ENCODE data around the gene RAPSN. TPM values are rescaled to one million over a fixed set of nuclear protein-coding genes. Genes with fewer than 3 reads are reported as not detected.

Gene RAPSN
- polyA plus RNA-seq (2013, experiment 1 of 2), result not detected
- 0.06 TPM for polyA plus RNA-seq (2013, experiment 2 of 2)

DNA sequence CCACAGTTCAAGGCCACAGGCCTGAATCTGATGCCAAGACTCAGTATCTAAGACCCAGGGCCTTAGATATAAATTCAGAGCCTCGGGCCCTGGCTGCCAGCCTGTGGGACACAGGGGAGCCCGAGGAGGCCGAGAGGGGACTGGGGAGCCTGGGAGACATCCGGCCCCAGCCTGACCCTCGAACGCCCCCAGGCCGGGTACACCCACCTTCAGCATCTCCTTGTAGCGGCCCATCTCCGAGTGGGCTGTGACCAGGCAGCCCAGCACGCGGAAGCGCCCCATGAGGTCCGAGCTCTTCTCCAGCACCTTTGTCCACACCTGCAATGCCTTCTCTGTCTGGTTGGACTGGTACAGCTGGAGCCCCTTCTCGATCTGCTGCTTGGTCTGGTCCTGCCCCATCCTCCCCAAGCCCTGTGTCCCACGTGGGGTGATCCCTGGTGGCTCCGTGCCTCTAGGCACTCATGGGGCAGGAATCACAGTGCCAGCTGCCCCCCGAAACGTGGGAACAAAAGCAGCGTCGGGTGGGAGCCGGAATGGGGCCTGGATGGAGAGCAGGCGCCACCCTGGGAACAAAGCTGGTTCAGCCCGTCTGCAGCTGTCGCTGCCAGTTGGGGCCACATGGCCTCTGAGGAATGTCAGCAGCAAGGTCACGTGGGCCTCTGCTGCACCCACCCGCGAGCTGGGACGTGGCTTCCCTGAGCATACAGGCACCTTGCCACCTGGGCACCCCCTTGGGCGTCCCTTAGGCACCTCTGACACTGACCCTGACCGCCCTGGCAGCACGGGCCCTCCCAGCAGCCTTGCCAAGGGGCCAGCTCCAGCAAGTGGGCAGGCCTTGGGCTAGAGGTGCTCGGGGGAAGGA is at the start of gene RAPSN:
Gene RAPSN (minus strand): TSS at position 571 of the 862 bp plus-strand sequence. CDS start 172 bp downstream, at position 399.
- Histone ChIP-seq H3K4me3 (ENCODE audit: low read length in 2 of 2) (no peak within 1 kb of the TSS), H3K18ac (ENCODE audit: low read length) (peak within 1 kb of the TSS; percentile 57), H3K36me3 (replicated peaks in 1 of 2; ENCODE audit: control insufficient read depth in 2 of 2, insufficient read depth in 2 of 2, low read length in 2 of 2) (no peaks in the 10 kb centered on the region), H3K27ac (replicated peaks; ENCODE audit: low read length) (no peak within 1 kb of the TSS), H2BK120ac (ENCODE audit: low read depth, low read length) (no peak within 1 kb of the TSS), H3K79me1 (ENCODE audit: low read depth, low read length) (no peaks in the 10 kb centered on the region), H3K9me3 (replicated peaks in 1 of 2; ENCODE audit: control insufficient read depth in 2 of 2, insufficient read depth in 1 of 2, low read depth in 1 of 2, low read length in 2 of 2) (no peaks in the 10 kb centered on the region), H4K91ac (ENCODE audit: low read depth, low read length, poor library complexity) (no peak within 1 kb of the TSS), H2AK5ac (ENCODE audit: low read depth, low read length) (peak within 1 kb of the TSS; percentile 89), H2BK12ac (ENCODE audit: low read length) (no peak within 1 kb of the TSS), H3K9ac (ENCODE audit: low read depth, low read length, poor library complexity) (peak within 1 kb of the TSS; percentile 21), H3K4me2 (ENCODE audit: insufficient read depth, low read length, poor library complexity, severe bottlenecking) (no peak within 1 kb of the TSS), H2BK5ac (ENCODE audit: low read length) (peak within 1 kb of the TSS; percentile 11), H3K4me1 (ENCODE audit: control insufficient read depth in 2 of 2, insufficient read depth in 1 of 2, low read depth in 1 of 2, low read length in 2 of 2) (no peaks in the 10 kb centered on the region), H2AFZ (ENCODE audit: low read length) (no peak within 1 kb of the TSS), H3K14ac (ENCODE audit: low read length) (no peak within 1 kb of the TSS), H4K8ac (ENCODE audit: low read depth, low read length) (no peak within 1 kb of the TSS), H3K4ac (ENCODE audit: low read length) (no peak within 1 kb of the TSS), H3K23ac (ENCODE audit: low read depth, low read length, poor library complexity) (peak within 1 kb of the TSS; percentile 55), H3K27me3 (ENCODE audit: control insufficient read depth in 3 of 3, insufficient read depth in 3 of 3, low read depth in 1 of 3, low read length in 3 of 3) (no peaks in the 10 kb centered on the region), H2BK15ac (ENCODE audit: low read length) (peak within 1 kb of the TSS; percentile 45)
- DNase-seq (ENCODE audit: low spot score), result no peak
- no CpG with 5 or more reads among the region's 32 CpGs for WGBS, 2 donors (ENCODE audit: extremely low coverage in 2 of 2, insufficient read length in 2 of 2, insufficient replicate concordance in 1 of 2)

DNA sequence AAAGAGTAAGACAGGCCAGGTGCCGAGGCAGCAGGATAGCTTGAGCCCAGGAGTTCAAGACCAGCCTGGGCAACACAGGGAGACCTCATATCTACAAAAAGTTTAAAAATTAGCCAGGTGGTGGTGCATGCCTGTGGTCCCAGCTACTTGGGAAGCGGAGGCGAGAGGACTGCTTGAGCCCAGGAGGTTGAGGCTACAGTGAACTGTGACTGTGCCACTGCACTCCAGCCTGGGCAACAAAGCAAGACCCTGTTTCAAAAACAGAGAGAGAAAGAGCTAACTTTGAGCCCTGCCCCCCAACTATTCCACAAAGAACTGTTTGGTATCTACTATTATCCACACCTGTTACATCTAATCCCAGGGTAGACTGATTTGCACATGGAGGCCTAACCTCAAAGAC is 49.2 kb upstream of the RAPSN start:
- H3K27me3 ChIP-seq (ENCODE audit: control insufficient read depth in 3 of 3, insufficient read depth in 3 of 3, low read depth in 1 of 3, low read length in 3 of 3), result no peaks in the 10 kb centered on the region
- no CpG with 5 or more reads among the region's 3 CpGs for WGBS, 2 donors (ENCODE audit: extremely low coverage in 2 of 2, insufficient read length in 2 of 2, insufficient replicate concordance in 1 of 2)

DNA sequence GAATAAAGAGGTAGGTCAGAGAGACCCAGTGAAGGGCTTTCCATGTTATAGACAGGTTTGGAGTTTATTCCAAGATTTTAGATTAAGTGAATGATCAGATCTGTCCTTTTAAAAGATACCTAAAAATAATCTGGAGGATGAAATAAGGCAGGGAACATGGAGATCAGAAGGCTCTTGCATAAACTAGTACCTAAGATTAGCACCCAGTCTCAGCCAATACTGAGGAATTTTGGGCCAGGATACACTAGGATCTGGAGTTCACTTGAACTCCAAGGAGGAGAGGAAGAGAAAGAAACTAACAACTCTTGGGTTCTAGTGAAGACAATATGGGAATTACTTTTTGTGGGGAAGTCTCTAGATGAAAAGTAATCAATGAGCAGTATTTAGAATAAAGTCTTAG is 47.9 kb upstream of the RAPSN start:
- H2BK120ac ChIP-seq (ENCODE audit: low read depth, low read length), result no peak overlapping the region
- H3K36me3 ChIP-seq (replicated peaks in 1 of 2; ENCODE audit: control insufficient read depth in 2 of 2, insufficient read depth in 2 of 2, low read length in 2 of 2), result peaks cover 5 to 95% of the 10 kb centered on the region in 2 donors
- H3K9me3 ChIP-seq (replicated peaks in 1 of 2; ENCODE audit: control insufficient read depth in 2 of 2, insufficient read depth in 1 of 2, low read depth in 1 of 2, low read length in 2 of 2), result no peaks in the 10 kb centered on the region
- H3K4me3 ChIP-seq (ENCODE audit: low read length in 2 of 2), result no peak overlapping the region
- peaks cover 6 to 12% of the 10 kb centered on the region in 2 donors for H3K4me1 ChIP-seq (ENCODE audit: control insufficient read depth in 2 of 2, insufficient read depth in 1 of 2, low read depth in 1 of 2, low read length in 2 of 2)
- H3K18ac ChIP-seq (ENCODE audit: low read length), result no peak overlapping the region
- DNase-seq (ENCODE audit: low spot score), result no peak
- H3K23ac ChIP-seq (ENCODE audit: low read depth, low read length, poor library complexity), result no peak overlapping the region
- no peak overlapping the region for H3K4me2 ChIP-seq (ENCODE audit: insufficient read depth, low read length, poor library complexity, severe bottlenecking)
- H3K14ac ChIP-seq (ENCODE audit: low read length), result no peak overlapping the region
- no peak overlapping the region for H2AFZ ChIP-seq (ENCODE audit: low read length)
- no peak overlapping the region for H2BK15ac ChIP-seq (ENCODE audit: low read length)
- H3K27me3 ChIP-seq (ENCODE audit: control insufficient read depth in 3 of 3, insufficient read depth in 3 of 3, low read depth in 1 of 3, low read length in 3 of 3), result no peaks in the 10 kb centered on the region
- no peak overlapping the region for H3K4ac ChIP-seq (ENCODE audit: low read length)
- H4K8ac ChIP-seq (ENCODE audit: low read depth, low read length), result no peak overlapping the region
- no peak overlapping the region for H3K9ac ChIP-seq (ENCODE audit: low read depth, low read length, poor library complexity)
- H4K91ac ChIP-seq (ENCODE audit: low read depth, low read length, poor library complexity), result no peak overlapping the region
- no peak overlapping the region for H2BK12ac ChIP-seq (ENCODE audit: low read length)
- no peak overlapping the region for H2AK5ac ChIP-seq (ENCODE audit: low read depth, low read length)
- no peak overlapping the region for H3K27ac ChIP-seq (replicated peaks; ENCODE audit: low read length)
- H2BK5ac ChIP-seq (ENCODE audit: low read length), result no peak overlapping the region
- peaks cover 2% of the 10 kb centered on the region for H3K79me1 ChIP-seq (ENCODE audit: low read depth, low read length)

More for the DNA sequence above, 49.2 kb upstream of the RAPSN start:
- Histone ChIP-seq H3K4me1 (ENCODE audit: control insufficient read depth in 2 of 2, insufficient read depth in 1 of 2, low read depth in 1 of 2, low read length in 2 of 2) (peaks cover 6 to 12% of the 10 kb centered on the region in 2 donors), H2AK5ac (ENCODE audit: low read depth, low read length) (no peak overlapping the region), H2BK120ac (ENCODE audit: low read depth, low read length) (no peak overlapping the region), H3K9ac (ENCODE audit: low read depth, low read length, poor library complexity) (no peak overlapping the region), H3K27ac (replicated peaks; ENCODE audit: low read length) (no peak overlapping the region), H3K23ac (ENCODE audit: low read depth, low read length, poor library complexity) (no peak overlapping the region), H3K18ac (ENCODE audit: low read length) (no peak overlapping the region), H3K36me3 (replicated peaks in 1 of 2; ENCODE audit: control insufficient read depth in 2 of 2, insufficient read depth in 2 of 2, low read length in 2 of 2) (peaks cover 5 to 92% of the 10 kb centered on the region in 2 donors), H3K4me2 (ENCODE audit: insufficient read depth, low read length, poor library complexity, severe bottlenecking) (no peak overlapping the region), H2BK5ac (ENCODE audit: low read length) (no peak overlapping the region), H3K79me1 (ENCODE audit: low read depth, low read length) (peaks cover 2% of the 10 kb centered on the region), H3K4me3 (ENCODE audit: low read length in 2 of 2) (no peak overlapping the region), H4K8ac (ENCODE audit: low read depth, low read length) (no peak overlapping the region), H3K14ac (ENCODE audit: low read length) (no peak overlapping the region), H2AFZ (ENCODE audit: low read length) (no peak overlapping the region), H3K4ac (ENCODE audit: low read length) (no peak overlapping the region), H4K91ac (ENCODE audit: low read depth, low read length, poor library complexity) (no peak overlapping the region), H2BK12ac (ENCODE audit: low read length) (no peak overlapping the region), H2BK15ac (ENCODE audit: low read length) (no peak overlapping the region), H3K9me3 (replicated peaks in 1 of 2; ENCODE audit: control insufficient read depth in 2 of 2, insufficient read depth in 1 of 2, low read depth in 1 of 2, low read length in 2 of 2) (no peaks in the 10 kb centered on the region)
- DNase-seq (ENCODE audit: low spot score), result no peak

DNA sequence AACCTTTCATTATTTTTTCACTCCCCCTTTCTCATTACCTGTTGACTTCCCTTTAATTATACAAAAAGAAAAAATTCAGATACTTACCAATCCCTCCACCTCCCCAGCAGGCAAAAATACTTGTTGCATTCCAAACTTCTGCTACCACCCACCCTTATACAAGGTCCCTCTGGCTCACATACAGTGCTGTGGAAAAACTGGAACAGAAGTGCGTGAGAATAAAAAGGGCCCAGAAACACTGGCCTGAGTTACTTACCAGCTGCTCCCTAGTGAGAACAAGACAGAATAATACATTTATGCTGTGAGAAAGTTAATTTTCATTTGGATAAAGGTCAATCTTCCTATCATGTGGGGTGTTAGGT is 46.9 kb upstream of the RAPSN start:
- H2BK12ac ChIP-seq (ENCODE audit: low read length), result no peak overlapping the region
- no peak overlapping the region for H3K4me3 ChIP-seq (ENCODE audit: low read length in 2 of 2)
- H2BK5ac ChIP-seq (ENCODE audit: low read length), result no peak overlapping the region
- H3K27ac ChIP-seq (replicated peaks; ENCODE audit: low read length), result no peak overlapping the region
- H4K91ac ChIP-seq (ENCODE audit: low read depth, low read length, poor library complexity), result no peak overlapping the region
- no peak overlapping the region for H3K23ac ChIP-seq (ENCODE audit: low read depth, low read length, poor library complexity)
- H2BK120ac ChIP-seq (ENCODE audit: low read depth, low read length), result no peak overlapping the region
- no peak overlapping the region for H2BK15ac ChIP-seq (ENCODE audit: low read length)
- H3K4ac ChIP-seq (ENCODE audit: low read length), result no peak overlapping the region
- H3K4me1 ChIP-seq (ENCODE audit: control insufficient read depth in 2 of 2, insufficient read depth in 1 of 2, low read depth in 1 of 2, low read length in 2 of 2), result peaks cover 6 to 8% of the 10 kb centered on the region in 2 donors
- H3K14ac ChIP-seq (ENCODE audit: low read length), result no peak overlapping the region
- no peak overlapping the region for H2AFZ ChIP-seq (ENCODE audit: low read length)
- no peaks in the 10 kb centered on the region for H3K9me3 ChIP-seq (replicated peaks in 1 of 2; ENCODE audit: control insufficient read depth in 2 of 2, insufficient read depth in 1 of 2, low read depth in 1 of 2, low read length in 2 of 2)
- no peak overlapping the region for H3K4me2 ChIP-seq (ENCODE audit: insufficient read depth, low read length, poor library complexity, severe bottlenecking)
- H3K79me1 ChIP-seq (ENCODE audit: low read depth, low read length), result peaks cover 2% of the 10 kb centered on the region
- no peak overlapping the region for H3K9ac ChIP-seq (ENCODE audit: low read depth, low read length, poor library complexity)
- DNase-seq (ENCODE audit: low spot score), result no peak
- no peak overlapping the region for H3K18ac ChIP-seq (ENCODE audit: low read length)
- H3K27me3 ChIP-seq (ENCODE audit: control insufficient read depth in 3 of 3, insufficient read depth in 3 of 3, low read depth in 1 of 3, low read length in 3 of 3), result no peaks in the 10 kb centered on the region
- no peak overlapping the region for H4K8ac ChIP-seq (ENCODE audit: low read depth, low read length)
- H3K36me3 ChIP-seq (replicated peaks in 1 of 2; ENCODE audit: control insufficient read depth in 2 of 2, insufficient read depth in 2 of 2, low read length in 2 of 2), result peaks cover 5 to 94% of the 10 kb centered on the region in 2 donors
- no peak overlapping the region for H2AK5ac ChIP-seq (ENCODE audit: low read depth, low read length)
- WGBS, 2 donors (ENCODE audit: extremely low coverage in 2 of 2, insufficient read length in 2 of 2, insufficient replicate concordance in 1 of 2), result no CpG with 5 or more reads among the region's 1 CpG
